GM10266 (cell line): ENCODE measurements around the gene UGT1A5.

Experiments used
- DNase-seq: peaks from one replicate; pipeline ENCODE4 v3.0.0; 2012; ENCODE audit errors: extremely low spot score
- TF ChIP-seq, protein P1 (sequence below): IDR thresholded peaks from 2 replicates; pipeline ENCODE4 v1.5.1; 2012; ENCODE audit warnings: mild to moderate bottlenecking, low read depth; ENCODE audit not compliant: control insufficient read depth, insufficient read depth; ENCODE audit errors: missing control alignments

Gene UGT1A5

DNA sequence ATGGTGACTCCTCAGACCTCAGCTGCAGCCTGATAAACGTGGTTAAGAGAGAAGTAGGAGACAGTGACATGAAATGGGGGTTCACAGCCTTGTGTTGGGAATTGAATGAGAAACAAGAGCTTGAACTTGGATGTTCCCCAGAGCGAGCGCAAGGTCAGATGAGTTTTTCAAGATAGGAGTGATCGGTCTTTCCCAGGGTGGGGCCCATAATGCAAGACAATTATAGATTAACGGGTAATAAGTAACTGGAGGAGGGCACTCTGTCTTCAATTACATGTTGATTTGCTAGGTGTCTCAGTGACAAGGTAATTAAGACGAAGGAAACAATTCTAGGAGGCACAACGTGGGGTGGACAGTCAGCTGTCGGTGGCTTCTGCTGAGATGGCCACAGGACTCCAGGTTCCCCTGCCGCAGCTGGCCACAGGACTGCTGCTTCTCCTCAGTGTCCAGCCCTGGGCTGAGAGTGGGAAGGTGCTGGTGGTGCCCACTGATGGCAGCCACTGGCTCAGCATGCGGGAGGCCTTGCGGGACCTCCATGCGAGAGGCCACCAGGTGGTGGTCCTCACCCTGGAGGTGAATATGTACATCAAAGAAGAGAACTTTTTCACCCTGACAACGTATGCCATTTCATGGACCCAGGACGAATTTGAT lies at the start of gene UGT1A5:
Gene UGT1A5 (plus strand): TSS at position 297 of the 651 bp plus-strand sequence. CDS start 85 bp downstream, at position 382.
- DNase-seq: no peak
- TF ChIP-seq, protein P1, sequence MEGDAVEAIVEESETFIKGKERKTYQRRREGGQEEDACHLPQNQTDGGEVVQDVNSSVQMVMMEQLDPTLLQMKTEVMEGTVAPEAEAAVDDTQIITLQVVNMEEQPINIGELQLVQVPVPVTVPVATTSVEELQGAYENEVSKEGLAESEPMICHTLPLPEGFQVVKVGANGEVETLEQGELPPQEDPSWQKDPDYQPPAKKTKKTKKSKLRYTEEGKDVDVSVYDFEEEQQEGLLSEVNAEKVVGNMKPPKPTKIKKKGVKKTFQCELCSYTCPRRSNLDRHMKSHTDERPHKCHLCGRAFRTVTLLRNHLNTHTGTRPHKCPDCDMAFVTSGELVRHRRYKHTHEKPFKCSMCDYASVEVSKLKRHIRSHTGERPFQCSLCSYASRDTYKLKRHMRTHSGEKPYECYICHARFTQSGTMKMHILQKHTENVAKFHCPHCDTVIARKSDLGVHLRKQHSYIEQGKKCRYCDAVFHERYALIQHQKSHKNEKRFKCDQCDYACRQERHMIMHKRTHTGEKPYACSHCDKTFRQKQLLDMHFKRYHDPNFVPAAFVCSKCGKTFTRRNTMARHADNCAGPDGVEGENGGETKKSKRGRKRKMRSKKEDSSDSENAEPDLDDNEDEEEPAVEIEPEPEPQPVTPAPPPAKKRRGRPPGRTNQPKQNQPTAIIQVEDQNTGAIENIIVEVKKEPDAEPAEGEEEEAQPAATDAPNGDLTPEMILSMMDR: no peak

DNA sequence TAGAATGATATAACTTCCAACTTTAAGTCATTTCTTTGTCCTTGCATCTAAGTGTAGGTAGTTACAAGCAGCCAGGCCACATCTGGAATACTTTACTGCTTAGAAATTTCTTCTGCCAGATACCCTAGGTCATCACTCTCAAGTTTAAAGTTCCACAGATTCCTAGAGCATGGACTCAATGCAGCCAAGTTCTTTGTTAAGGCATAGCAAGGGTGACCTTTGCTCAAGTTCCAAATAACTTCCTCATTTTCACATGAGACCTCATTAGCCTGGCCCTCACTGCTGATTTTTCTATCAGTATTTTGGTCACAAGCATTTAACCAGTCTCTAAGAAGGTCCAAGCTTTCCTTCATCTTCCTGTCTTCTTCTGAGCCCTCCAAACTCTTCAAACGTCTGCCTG lies 48.8 kb upstream of the UGT1A5 start:
- TF ChIP-seq, protein P1: no peak
- DNase-seq: no peak

DNA sequence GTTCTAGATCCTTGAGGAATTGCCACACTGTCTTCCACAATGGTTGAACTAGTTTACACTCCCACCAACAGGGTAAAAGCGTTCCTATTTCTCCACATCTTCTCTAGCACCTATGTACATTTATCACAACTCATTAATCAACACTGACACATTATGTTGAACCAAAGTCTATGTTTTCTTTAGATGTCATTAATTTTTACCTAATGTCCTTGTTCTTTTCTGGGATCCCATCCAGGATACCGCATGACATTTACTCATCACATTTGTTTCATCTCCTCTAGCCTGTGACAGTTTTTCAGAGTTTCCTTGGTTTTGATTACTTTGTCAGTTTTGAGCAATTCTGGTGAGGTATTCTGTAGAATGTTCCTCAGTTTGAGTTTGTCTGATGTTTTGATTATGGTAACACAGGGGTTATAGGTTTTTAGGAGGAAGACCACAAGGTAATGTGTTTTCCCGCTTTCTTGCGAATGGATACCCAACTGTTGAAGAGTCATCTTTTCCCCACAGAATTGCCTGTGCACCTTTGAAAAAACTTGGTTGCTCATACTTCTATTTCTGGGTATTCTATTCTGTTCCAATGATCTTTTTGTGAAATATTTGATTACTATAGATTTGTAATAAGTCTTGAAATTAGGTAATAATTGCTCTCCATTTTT lies 44.0 kb upstream of the UGT1A5 start:
- no peak for DNase-seq
- TF ChIP-seq, protein P1: no peak

DNA sequence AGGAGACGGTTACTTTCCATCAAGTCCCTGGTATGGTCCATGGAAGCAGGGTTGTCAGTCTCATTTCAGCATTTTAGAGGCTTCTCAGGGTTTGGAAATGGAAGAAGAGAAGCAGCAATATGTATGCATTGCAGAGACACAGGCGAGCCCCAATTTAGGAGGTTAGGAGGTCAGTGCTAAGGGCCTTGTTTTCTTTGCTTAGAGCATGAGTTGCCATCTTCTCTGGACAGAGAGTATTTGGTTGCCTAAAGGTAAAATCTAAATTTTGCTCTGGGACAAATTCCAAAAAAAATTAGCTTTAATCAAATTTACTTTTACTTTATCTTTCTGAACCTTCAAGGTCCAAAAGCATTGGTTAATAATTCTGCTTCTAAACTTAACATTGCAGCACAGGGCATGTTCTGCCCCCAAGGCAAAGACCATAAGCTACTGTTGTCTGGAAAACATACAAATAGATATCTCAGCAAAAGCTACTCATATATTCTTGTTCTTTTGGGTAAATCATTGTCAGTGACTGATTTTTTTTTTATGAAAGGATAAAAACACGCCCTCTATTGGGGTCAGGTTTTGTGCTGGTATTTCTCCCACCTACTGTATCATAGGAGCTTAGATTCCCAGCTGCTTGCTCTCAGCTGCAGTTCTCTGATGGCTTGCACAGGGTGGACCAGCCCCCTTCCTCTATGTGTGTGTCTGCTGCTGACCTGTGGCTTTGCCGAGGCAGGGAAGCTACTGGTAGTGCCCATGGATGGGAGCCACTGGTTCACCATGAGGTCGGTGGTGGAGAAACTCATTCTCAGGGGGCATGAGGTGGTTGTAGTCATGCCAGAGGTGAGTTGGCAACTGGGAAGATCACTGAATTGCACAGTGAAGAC lies 41.2 kb upstream of the UGT1A5 start, which contains the start of gene UGT1A9:
Gene UGT1A9 (plus strand): TSS at position 609 of the 872 bp plus-strand sequence. CDS start 37 bp downstream, at position 646.
- DNase-seq: no peak
- TF ChIP-seq, protein P1: no peak

DNA sequence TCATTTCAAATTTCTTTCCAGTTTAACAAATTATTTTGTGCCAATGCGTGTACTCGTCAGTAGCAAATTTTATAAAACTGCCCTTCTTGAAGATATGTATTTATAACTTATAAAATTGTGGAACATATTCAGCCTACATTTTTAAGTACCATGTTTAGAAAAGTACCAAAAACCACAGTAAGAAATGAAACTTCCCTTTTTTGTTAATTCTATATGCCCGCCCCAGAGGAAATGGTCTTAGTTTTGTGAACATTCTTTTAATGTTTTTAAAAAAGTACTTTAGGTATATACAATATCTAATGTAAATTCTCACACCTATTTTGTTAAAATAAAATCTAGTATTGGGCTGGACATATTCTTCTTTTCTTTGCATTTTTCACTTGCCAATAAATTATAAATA lies 39.8 kb upstream of the UGT1A5 start:
- no peak for DNase-seq
- TF ChIP-seq, protein P1: no peak

DNA sequence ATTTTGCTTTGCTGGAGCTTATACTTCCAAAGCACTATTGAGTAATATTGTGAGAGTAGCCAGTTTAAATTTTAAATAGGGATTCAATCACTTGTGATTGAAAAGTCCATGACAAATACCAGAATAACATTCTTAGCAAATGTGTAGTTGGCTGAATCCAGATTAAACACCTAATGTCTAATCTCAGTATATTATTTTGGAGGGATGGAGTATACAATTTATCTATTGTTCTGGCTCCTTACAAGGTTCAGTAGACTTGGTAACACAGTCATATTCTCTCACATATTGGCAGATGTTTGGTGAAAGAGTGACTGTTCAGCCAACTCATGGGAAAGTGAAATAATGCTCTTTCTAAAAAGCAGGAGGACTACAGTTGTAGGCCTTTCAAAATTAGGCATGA lies 38.8 kb upstream of the UGT1A5 start:
- DNase-seq: no peak
- TF ChIP-seq, protein P1: no peak

DNA sequence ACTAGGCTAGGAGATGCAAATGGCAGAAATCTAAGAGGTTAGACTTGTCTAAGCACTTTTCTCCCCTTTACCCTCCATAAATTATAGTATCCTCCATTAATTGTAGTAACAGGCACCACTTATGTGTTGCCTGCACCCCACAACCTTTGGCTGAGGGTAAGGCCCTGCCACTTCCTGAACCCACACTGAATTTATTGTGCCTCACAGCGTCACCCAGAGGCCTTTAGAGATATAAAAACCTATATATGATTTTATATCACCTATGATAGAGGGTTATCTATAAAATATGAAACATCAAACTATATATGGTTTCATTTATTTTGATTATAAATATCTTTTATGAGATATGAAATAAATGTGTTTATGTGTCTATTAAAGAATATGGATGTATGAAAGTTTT lies 38.4 kb upstream of the UGT1A5 start:
- TF ChIP-seq, protein P1: no peak
- DNase-seq: no peak
